ENCODE results near the gene SYP. TPM values are rescaled to one million over a fixed set of nuclear protein-coding genes. Genes with fewer than 3 reads are reported as not detected.

The SYP gene
- total and polyA plus RNA-seq, 9 donors: 0.69 to 3.3 (median 1.9) TPM

DNA sequence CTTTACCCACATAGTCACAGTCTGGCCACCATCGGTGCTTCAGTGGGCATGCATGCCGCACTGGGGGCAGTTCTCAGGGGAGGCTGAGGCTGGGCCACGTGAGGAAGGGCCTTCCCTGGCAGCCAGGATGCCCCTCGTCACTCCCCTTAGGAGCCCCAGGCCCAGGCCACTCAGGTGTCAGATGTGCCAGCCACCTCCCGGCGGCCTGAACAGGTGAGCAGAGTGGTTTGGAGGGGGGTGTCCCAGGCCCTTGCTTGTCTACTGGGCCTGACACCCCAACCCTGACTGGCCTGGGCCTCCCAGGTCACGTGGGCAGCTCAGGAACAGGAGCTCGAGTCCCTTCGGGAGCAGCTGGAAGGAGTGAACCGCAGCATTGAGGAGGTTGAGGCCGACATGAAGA, 47.4 kb upstream of the SYP start:
- intact Hi-C loops (cut with DNase I): no loop called here
- Histone ChIP-seq H3K4me1 (ENCODE audit: insufficient read depth) (no peaks in the 10 kb centered on the region), H3K36me3 (no peaks in the 10 kb centered on the region), H3K27me3 (no peaks in the 10 kb centered on the region), H3K27ac (no peak overlapping the region), H3K9me3 (no peaks in the 10 kb centered on the region), H3K4me3 (no peak overlapping the region)
- no peak for DNase-seq
- 82 to 89% (median 88%) methylated on average over 10 to 11 of the region's 11 CpGs for WGBS, 3 donors
- TF ChIP-seq EP300 (IDR thresholded peaks at IDR 0.05) (no peak), POLR2A (IDR thresholded peaks at IDR 0.05) (no peak), CTCF (IDR thresholded peaks at IDR 0.05) (no peak)

- 89 to 94% (median 90%) methylated on average over 8 to 10 of the region's 10 CpGs for WGBS, 3 donors
- no peaks in the 10 kb centered on the region for H3K36me3 ChIP-seq
- no peak overlapping the region for H3K27ac ChIP-seq
- no peaks in the 10 kb centered on the region for H3K4me1 ChIP-seq (ENCODE audit: insufficient read depth)
- TF ChIP-seq CTCF (IDR thresholded peaks at IDR 0.05) (no peak), POLR2A (IDR thresholded peaks at IDR 0.05) (no peak), EP300 (IDR thresholded peaks at IDR 0.05) (no peak)
- H3K9me3 ChIP-seq: no peaks in the 10 kb centered on the region
- DNase-seq: no peak
- H3K27me3 ChIP-seq: no peaks in the 10 kb centered on the region
- H3K4me3 ChIP-seq: no peak overlapping the region
- intact Hi-C loops (cut with DNase I): no loop called here
Observed at GRCh38 chrX:49246541-49246940, 46.5 kb upstream of the SYP start.

GRCh38 chrX:49244207-49244606, 44.2 kb upstream of the SYP start:
- 84 to 92% (median 89%) methylated on average over 2 of the region's 2 CpGs for WGBS, 3 donors
- Histone ChIP-seq H3K36me3 (no peaks in the 10 kb centered on the region), H3K27ac (no peak overlapping the region), H3K4me3 (no peak overlapping the region), H3K9me3 (no peaks in the 10 kb centered on the region), H3K4me1 (ENCODE audit: insufficient read depth) (no peaks in the 10 kb centered on the region), H3K27me3 (no peaks in the 10 kb centered on the region)
- TF ChIP-seq POLR2A (IDR thresholded peaks at IDR 0.05) (no peak), EP300 (IDR thresholded peaks at IDR 0.05) (no peak), CTCF (IDR thresholded peaks at IDR 0.05) (no peak)
- intact Hi-C loops (cut with DNase I): no loop called here
- DNase-seq: no peak

DNA sequence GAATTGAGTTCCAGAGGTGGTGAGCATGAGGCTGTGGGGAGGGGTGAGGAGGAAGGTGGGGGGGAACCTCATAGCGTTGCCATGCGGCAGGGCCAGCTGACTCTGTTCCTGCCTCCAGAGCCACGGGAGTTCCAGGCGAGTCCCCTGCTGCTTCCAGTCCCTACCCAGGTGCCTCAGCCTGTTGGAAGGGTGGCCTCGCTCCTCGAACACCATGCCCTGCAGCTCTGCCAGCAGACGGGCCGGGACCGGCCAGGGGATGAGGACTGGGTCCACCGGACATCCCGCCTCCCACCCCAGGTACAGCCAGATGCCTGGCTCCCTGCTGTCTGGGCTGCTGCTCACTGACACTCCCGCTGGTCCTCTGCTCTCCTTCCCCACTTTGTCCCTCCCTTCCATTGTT, 43.2 kb upstream of the SYP start:
- Histone ChIP-seq H3K4me1 (ENCODE audit: insufficient read depth) (no peaks in the 10 kb centered on the region), H3K9me3 (no peaks in the 10 kb centered on the region), H3K27ac (no peak overlapping the region), H3K4me3 (no peak overlapping the region), H3K27me3 (no peaks in the 10 kb centered on the region), H3K36me3 (no peaks in the 10 kb centered on the region)
- intact Hi-C loops (cut with DNase I): no loop called here
- 77 to 80% (median 79%) methylated on average over 12 of the region's 12 CpGs for WGBS, 3 donors
- TF ChIP-seq CTCF (IDR thresholded peaks at IDR 0.05): no peak
- TF ChIP-seq EP300 (IDR thresholded peaks at IDR 0.05): no peak
- TF ChIP-seq POLR2A (IDR thresholded peaks at IDR 0.05): no peak
- DNase-seq: no peak

Data from ovary (tissue), 9 donors.